BJ (cell line): ENCODE measurements around the gene STX5. TPM values are rescaled to one million over a fixed set of nuclear protein-coding genes. Genes with fewer than 3 reads are reported as not detected.
"Not testable (repeated sequence)": the region's sequence is repeated elsewhere in the genome, so short reads cannot be mapped to it uniquely, and the experiment has no call there.

Experiments
- CTCF ChIA-PET: fragments of 350-600 bp; formaldehyde crosslinking; extraction: SDS; loops from one replicate; lab custom pipeline; 2021; ENCODE audit warnings: antibody characterized with exemption, inconsistent platforms; lab: Yijun Ruan, JAX
- POLR2A ChIA-PET: fragments of 300-600 bp; sonication (Branson Sonifier 250); formaldehyde crosslinking; extraction: SDS; loops from one replicate; lab custom pipeline; 2021; ENCODE audit warnings: antibody characterized with exemption; lab: Charles Lee
- DNase-seq: peaks from one replicate; pipeline ENCODE4 v3.0.0-alpha.2; 2011; ENCODE audit warnings: low read depth
- H3K27me3 ChIP-seq: 2 replicates; pipeline ENCODE4 v1.6.0; 2011; ENCODE audit warnings: low read length; ENCODE audit not compliant: control insufficient read depth, insufficient read depth
- H3K36me3 ChIP-seq: 2 replicates; pipeline ENCODE4 v1.5.1; 2011; ENCODE audit warnings: low read length; ENCODE audit not compliant: control insufficient read depth, insufficient read depth
- H3K4me3 ChIP-seq: 2 replicates; pipeline ENCODE4 v1.5.1; 2011; ENCODE audit warnings: low read depth, mild to moderate bottlenecking, control low read depth, low read length
- polyA plus RNA-seq: library from polyadenylated mRNA; depleted of rRNA; stranded (reverse); fragments of >200 nt; gene quantifications from 2 replicates; pipeline ENCODE4 v1.2.3, GENCODE V29; 2011
- TF ChIP-seq, protein P1 (sequence below): IDR thresholded peaks from 2 replicates; pipeline ENCODE4 v1.5.1; 2011; ENCODE audit warnings: low read depth, mild to moderate bottlenecking, control low read depth, inconsistent platforms, low read length, moderate library complexity; ENCODE audit not compliant: insufficient read depth

Gene STX5
- polyA plus RNA-seq, 1 experiment: 76.6 TPM

DNA sequence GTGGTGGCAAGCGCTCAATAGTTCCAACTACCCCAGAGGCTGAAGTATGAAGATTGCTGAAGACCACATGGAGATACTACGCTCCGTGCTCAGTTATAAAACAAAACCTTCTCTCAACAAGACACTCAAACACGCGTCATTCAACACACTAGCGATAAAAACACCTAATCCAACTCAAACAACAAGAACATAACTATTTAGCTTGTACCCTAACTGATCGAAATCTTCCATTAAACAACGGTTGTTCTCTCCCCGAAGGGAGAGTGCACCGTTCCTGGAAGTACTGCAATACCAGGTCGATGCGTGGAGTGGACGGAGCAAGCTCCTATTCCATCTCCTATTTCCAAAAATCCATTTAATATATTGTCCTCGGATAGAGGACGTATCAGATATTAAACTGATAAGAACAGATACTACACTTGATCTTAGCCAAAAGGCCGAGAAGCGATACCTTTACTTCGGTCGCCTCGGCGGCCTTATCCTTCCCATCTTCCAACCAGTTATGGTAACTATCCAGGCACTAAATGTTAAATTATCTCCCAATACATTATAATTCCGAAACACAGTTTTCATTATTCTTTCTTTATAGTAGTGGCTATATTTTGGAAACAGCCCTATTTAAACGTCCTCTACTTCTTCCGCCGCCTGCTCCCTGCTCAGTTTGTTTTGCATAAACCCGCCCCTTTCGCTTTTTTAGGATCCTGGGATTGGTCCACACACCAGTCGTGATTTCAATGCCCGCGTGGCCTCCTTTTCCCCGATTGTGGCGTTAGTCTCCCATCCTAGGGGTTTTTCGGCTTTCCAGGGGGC is 9.7 kb upstream of the STX5 start:
- DNase-seq: peak; percentile 100
- TF ChIP-seq, protein P1, sequence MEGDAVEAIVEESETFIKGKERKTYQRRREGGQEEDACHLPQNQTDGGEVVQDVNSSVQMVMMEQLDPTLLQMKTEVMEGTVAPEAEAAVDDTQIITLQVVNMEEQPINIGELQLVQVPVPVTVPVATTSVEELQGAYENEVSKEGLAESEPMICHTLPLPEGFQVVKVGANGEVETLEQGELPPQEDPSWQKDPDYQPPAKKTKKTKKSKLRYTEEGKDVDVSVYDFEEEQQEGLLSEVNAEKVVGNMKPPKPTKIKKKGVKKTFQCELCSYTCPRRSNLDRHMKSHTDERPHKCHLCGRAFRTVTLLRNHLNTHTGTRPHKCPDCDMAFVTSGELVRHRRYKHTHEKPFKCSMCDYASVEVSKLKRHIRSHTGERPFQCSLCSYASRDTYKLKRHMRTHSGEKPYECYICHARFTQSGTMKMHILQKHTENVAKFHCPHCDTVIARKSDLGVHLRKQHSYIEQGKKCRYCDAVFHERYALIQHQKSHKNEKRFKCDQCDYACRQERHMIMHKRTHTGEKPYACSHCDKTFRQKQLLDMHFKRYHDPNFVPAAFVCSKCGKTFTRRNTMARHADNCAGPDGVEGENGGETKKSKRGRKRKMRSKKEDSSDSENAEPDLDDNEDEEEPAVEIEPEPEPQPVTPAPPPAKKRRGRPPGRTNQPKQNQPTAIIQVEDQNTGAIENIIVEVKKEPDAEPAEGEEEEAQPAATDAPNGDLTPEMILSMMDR: no peak
- ChIA-PET POLR2A (interaction anchor here (0.6 to 2.0 kb wide), 21 partner anchors 9 to 869 kb away, joined by 3 to 23 read pairs (median 4); partner anchors contain the start of genes HNRNPUL2, LRRN4CL, SLC3A2 and STX5), CTCF (interaction anchor here (0.9 to 1.5 kb wide), 7 partner anchors 10 to 451 kb away, joined by 3 to 6 read pairs (median 3); partner anchors contain the start of gene SLC3A2)
- Histone ChIP-seq H3K4me3 (peak overlapping the region; percentile 34), H3K27me3 (no peaks in the 10 kb centered on the region), H3K36me3 (no peaks in the 10 kb centered on the region; the same call in 1 of the 2 replicates)

GRCh38 chr11:62840721-62841360 is 9.0 kb upstream of the STX5 start:
- CTCF ChIA-PET: interaction anchor here (0.9 to 1.5 kb wide), 8 partner anchors 10 to 451 kb away, joined by 3 to 6 read pairs (median 3); partner anchors contain the start of gene SLC3A2
- not testable (repeated sequence) for DNase-seq, H3K27me3 ChIP-seq

GRCh38 chr11:62839050-62839945 is 7.4 kb upstream of the STX5 start, which contains the start of gene WDR74:
Gene WDR74, minus strand, starts transcription at chr11:62839590. Its CDS starts 20 bp downstream, at chr11:62839570.
- Histone ChIP-seq H3K36me3 (peaks cover 12% of the 10 kb centered on the region), H3K27me3 (no peaks in the 10 kb centered on the region), H3K4me3 (peak within 1 kb of the TSS; percentile 84)
- TF ChIP-seq, protein P1: no peak
- CTCF ChIA-PET: interaction anchor here (0.6 to 1.4 kb wide), 4 partner anchors 17 to 68 kb away, joined by 3 to 6 read pairs (median 4); partner anchors contain the start of gene TAF6L
- DNase-seq: peak; percentile 59
- POLR2A ChIA-PET: interaction anchor here (0.6 kb wide), 4 partner anchors 40 to 1407 kb away, joined by 3 to 13 read pairs (median 6); no protein-coding TSS in a partner anchor

More at GRCh38 chr11:62840721-62841360, 9.0 kb upstream of the STX5 start:
- H3K4me3 ChIP-seq: peak overlapping the region; percentile 84
- H3K36me3 ChIP-seq: not testable (repeated sequence)
- POLR2A ChIA-PET: interaction anchor here (0.6 to 2.0 kb wide), 21 partner anchors 9 to 868 kb away, joined by 3 to 23 read pairs (median 4); partner anchors contain the start of genes HNRNPUL2, LRRN4CL, SLC3A2 and STX5

- H3K27me3 ChIP-seq: no peaks in the 10 kb centered on the region
- CTCF ChIA-PET: interaction anchor here (2.0 kb wide), 1 partner anchor 48 kb away, joined by 7 read pairs; the partner anchor contains the start of gene TMEM179B
- TF ChIP-seq, protein P1: no peak
- H3K4me3 ChIP-seq: no peak overlapping the region
- peaks cover 14% of the 10 kb centered on the region for H3K36me3 ChIP-seq
- DNase-seq: no peak
- POLR2A ChIA-PET: no interaction called here
Observed at GRCh38 chr11:62835336-62835735, 3.5 kb upstream of the STX5 start.
